ENCODE results near the gene MAP3K5.
A peak's percentile ranks its signal among the peaks of the same experiment; 100 is the strongest.

Gene MAP3K5

DNA sequence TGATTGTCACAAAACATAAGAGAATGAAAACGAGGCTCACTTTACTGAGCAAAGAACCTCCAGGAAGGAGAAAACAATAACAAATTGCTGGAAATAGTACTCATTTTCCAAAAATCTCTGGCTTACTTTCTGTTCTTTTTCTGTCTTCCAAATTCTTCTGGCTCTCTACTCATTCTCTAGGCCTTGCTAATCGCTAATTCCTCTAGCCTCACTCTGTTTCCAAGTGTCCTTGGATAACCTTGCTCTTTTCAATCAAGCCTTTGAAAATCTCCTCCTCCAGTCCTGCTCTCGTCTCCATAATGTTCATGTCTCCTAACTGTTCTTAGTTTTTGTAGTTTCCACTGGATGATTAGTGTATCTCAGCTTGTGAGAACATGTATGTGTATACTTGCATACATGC lies 145.9 kb downstream of the MAP3K5 start:
- DNase-seq (ENCODE audit: low spot score) = no peak

DNA sequence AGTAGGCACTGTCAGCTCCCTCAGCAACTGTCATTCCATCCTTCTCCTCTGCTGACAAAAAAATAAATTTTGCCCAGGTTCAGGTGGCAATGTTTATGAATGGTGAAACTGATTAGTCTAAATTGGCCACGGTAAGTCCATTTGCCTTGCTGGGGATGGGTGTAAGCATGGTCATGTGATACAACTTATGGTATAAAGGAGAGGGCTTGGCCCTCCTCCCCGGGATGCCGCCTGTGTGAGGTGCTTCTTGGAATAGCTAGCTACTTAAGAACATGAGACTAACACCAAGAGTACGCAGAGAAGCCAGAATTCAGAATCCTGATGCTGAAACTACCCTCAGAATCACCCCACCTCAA lies 147.7 kb downstream of the MAP3K5 start:
- DNase-seq (ENCODE audit: low spot score) = no peak

DNA sequence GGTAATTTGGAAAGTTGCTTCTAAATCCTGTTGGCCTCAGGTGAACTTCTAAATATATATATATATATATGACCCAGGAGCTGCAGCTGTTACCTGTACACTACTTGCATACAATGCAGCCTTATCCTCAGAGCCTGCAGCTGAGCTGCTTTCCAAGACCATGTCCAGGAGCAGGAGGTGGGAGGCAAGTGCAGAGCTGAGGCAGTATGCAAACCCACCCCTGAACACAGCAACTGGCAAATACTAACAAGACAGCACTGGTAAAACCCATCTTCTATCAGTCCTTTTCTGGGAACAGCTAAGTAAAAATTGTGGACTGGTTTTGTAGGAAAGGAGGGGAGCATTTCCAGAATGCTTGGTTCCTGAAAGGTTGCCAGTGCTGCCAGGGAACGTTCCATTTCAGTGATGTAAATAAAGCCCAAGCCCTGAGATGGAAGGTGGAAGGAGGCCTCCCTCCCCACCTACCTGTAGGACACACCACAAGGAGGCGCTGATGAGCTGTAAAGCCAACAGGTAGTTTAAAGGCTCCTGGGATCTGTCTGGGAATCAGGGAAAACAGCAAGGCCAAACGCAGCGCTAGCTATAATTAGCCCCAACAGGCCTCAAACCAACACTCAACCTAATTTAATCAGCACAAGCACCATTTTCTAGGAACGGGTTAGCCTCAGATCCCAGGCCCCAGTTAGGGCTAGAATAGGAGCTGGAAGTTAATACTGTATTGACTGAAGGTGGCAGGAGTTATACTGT lies 148.3 kb downstream of the MAP3K5 start:
- peak; percentile 81 for DNase-seq (ENCODE audit: low spot score)

DNA sequence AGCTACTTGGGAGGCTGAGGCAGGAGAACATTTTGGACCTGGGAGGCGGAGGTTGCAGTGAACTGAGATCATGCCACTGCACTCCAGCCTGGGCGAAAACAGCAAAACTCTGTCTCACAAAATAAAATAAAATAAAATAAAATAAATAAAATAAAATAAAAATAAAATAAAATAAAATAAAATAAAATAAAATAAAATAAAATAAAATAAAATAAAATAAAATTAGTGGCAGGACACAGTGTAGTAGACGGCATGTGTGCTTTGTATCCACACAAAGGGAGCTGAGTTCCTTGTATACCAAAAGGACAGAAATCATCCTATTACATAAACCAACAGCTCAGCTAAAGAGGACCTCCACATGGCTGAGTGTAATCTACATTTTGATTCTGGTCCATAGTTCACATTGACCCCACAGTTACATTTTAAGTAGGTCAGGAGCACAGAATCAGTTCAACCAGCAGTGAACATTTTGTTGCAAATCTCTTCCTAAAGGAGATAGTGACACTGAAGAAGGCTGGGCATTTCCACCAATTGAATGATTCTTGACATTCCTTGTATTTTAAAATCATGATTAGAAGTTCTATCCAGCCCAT lies 150.3 kb downstream of the MAP3K5 start:
- DNase-seq (ENCODE audit: low spot score) = no peak

DNA sequence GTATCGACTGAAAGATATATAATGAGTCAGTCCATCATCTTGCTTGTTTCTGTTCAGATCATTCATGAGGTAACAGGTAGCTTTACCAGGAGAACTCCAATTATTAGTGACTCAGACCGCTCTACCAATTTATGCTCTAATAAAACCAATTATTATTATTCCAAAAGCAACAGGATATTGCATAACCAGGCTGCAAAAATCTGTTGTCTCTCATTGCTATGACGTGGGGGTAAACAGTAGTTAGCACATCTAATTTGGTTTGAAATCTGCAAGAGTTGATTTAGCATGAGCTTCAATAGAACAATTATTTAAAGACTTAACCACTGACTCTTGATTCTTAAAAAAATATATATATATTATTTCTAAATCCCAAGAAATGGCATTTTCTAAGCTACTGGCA lies 151.1 kb downstream of the MAP3K5 start:
- no peak for DNase-seq (ENCODE audit: low spot score)

DNA sequence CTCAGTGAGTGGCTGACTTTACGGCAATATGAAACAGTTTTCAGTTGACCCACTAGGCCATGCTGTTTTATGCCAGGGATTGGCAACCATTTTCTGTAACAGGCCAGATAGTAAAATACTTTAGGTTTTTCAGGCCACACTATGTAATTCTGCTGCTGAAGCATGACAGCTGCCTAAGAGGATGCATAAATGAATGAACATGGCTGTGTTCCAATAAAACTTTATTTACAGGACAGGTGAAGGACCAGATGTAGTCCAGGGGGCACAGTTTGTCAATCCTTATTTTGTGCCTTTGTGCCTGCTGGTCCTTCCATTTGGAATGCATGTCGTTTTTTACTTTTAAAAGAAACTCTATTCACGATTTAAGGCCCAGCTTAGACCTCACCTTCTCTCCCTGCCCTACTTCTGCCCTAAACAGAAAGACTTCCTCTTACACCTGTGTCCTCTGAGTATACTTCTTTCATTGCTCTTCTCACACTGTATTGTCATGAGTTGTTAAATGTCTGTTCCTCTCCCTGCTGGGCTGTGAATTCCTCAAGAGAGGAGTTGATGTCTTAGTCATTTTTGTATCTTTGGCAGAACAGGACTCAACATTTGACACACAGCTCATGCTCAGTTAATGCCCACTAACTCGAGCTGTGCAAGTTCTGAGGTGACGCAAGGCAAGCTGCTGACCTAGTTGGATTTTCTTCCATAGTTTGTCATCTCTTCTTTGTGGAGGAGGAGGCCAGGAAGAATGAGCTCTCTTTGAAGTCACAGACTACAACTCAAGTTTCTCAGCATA lies 152.0 kb downstream of the MAP3K5 start:
- no peak for DNase-seq (ENCODE audit: low spot score)

DNA sequence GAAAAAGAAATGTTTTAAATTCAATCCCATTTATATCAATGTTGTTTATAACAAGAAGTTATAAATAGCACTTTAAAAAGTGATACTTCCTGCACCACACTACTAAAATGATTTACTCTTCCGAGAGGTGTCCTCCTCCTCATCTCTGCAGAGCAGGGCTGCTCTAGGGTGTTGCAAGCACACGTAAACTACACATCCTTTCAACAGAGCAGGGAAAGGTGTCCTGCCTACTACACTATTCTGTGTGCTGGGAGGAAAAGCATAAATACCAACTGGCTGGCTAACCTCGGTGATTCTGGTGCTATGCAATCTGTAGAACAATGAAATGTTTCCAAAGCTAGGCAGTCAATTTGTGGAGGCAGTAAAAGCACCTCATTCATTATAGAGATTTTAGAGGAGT lies 152.6 kb downstream of the MAP3K5 start:
- no peak for DNase-seq (ENCODE audit: low spot score)

DNA sequence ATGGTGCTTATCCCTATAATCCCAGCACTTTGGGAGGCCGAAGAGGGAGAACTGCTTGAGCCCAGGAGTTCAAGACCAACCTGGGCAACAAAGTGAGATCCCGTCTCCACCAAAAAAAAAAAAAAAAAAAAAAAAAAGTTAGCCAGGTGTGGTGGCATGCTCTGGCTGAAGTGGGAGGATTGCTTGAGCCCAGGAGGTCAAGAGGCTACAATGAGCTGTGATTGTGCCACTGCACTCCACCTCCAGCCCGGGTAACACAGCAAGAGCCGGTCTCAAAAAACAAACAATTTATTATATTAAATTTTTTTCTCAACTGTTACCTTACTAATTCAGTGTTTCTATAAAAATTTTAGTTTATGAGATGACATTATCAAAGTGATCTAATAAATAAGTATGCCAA lies 156.7 kb downstream of the MAP3K5 start:
- no peak for DNase-seq (ENCODE audit: low spot score)

DNA sequence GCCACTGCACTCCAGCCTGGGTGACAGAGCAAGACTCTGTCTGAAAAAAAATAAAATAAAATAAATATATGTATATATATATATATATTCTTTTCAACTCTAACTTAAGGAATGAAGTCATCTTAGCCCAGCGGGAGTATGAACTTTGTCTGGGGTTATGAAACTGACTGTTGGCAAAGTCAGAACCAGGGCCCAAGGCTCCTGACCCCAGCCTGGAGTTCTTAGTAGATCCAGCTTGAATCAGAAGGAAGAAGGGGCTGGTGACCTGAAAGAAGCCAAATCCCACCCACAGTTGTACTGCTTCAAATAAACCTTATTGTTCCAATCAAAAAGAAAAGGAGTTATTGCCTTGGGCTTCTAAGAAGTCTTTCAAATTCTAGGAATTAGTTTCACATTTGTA lies 158.9 kb downstream of the MAP3K5 start:
- DNase-seq (ENCODE audit: low spot score) = no peak

DNA sequence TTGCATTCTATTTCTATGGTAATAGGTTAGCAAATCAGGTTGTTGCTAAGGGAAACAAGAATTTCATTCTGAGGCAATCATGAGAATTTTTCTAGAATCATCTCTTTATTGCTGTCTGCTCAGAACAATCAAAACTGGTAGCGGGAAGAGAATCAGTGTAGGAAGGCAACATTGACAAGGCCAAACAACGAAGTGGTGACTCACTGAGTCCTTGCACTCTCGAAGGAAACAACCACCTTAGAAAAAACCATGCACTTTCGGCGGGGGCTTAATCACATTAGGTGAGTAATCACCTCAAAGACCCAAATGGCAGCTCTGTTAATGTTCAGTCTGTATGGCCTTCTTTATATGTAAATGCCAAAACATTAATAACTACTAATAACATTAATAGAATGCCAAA lies 163.3 kb downstream of the MAP3K5 start:
- DNase-seq (ENCODE audit: low spot score) = no peak

DNA sequence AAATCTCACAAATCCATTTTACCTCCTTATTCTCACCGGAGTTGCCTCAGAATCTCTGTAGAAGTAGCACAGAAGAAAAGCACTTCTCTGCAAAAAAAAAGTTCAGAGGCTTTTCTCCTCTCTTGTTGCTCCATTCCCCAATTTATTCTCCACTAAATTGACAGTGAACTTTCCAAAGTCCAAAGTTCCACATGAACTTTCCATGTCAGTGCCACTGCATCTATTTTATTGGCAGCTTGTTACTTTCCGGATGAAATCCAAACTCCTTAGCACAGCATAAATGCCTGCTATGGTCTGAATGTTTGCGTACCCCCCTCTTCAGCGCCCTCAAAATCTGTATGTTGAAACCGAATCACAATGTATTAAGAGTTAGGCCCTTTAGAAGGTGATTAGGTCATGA lies 165.1 kb downstream of the MAP3K5 start:
- no peak for DNase-seq (ENCODE audit: low spot score)

DNA sequence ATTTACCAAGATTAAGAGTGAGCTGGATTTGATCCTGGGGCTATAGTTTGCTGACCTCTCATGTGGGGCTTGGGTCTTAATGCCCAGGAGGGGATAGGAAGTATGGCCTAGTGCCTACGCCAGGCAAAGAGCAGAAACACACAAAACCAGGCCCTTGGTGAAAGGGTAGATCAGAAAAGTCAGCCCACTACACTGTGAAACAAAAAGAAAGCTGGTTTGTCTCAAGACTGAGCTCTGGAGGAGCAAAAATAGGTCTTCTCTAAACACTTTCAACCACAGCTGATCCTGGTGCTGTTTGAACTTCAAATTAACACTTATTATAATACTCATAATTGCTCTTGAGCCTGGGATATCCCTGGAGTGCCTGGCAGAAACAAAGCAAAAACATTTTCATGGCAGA lies 167.0 kb downstream of the MAP3K5 start:
- no peak for DNase-seq (ENCODE audit: low spot score)

DNA sequence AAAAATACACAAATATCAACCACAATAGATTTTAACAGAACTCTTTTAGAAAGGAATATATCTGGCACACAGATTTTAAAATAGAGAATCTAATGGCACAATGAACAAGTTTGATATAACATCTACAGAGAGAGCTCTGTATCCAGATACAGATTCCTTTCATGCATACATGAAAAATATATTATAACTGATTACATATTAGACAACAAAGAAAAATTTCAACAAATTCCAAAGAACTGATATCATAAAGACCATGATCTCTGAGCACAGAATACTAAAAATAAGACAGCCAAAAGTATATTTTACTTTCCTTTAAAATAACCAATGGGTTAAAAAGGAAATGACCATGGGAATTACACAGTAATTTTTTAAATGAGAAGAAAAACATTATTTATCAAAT lies 167.9 kb downstream of the MAP3K5 start:
- DNase-seq (ENCODE audit: low spot score) = no peak

DNA sequence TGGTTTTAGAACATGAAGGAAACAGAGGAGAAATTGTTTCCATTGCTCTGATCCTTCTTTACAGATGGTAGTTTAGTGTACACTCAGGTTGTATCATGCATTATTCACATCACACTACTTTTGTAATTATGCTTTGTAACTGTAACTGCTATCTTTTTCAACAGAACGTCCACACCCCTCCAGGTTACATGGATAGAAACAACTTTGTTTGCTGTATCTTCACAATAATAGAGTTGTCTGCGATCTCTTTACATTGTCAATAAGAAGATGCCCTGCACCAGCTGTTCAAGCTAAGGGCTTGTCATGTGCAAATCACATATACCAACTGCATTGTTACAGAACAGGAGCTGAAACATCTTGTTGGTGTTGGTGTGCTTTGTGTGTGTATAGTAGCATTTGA lies 174.2 kb downstream of the MAP3K5 start:
- DNase-seq (ENCODE audit: low spot score) = no peak

DNA sequence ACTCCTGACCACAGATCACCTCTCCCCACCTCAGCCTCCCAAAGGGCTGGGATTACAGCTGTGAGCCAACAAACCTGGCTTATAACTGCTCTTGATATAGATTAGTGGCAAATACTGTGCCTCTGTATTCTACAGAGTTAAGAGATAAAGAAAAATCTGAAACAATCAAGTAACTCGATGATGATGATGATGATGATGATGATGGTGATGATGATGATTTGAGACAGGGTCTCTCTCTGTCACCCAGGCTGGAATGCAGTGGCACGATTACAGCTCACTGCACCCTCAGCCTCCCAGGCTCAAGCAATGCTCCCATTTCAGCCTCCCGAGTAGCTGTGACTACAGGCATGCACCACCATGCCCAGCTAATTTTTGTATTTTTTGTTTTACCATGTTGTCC lies 175.8 kb downstream of the MAP3K5 start:
- DNase-seq (ENCODE audit: low spot score) = no peak

DNA sequence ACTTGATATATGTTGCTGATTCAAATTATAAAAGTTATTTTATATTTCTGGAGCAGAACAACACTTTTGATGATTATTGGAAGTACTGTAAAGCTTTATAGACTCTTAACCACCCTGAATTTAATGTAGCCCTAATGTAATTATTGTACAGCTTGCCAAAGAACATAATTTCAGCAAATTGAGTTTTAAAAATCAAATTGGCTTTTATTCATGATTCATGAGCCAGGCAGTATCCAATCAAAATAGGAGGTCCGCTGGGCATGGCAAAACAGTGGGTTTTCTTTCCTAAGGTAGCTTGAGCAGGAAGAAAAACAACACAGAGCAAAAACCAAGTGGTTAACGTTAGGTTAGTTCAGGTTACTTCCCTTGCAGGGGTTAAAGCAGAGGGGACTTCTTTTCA lies 177.3 kb downstream of the MAP3K5 start:
- no peak for DNase-seq (ENCODE audit: low spot score)

DNA sequence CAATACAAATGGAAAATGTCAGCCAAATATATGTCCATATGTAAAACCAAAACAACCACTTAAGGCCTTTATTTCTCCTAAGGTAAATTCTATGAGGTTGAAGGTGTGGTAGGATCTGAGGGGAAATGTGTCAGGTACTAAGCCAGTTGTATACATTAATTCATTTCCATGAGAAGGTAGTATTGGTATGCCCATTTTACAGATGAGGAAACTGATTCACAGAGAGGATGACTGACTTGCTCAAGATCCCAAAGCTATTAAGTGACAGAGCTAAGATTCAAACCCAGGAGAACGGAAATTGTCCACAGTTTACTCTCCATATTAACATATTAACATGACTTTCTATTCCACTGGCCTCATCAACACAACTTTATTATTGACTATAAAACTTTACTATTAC lies 177.9 kb downstream of the MAP3K5 start:
- DNase-seq (ENCODE audit: low spot score) = no peak

DNA sequence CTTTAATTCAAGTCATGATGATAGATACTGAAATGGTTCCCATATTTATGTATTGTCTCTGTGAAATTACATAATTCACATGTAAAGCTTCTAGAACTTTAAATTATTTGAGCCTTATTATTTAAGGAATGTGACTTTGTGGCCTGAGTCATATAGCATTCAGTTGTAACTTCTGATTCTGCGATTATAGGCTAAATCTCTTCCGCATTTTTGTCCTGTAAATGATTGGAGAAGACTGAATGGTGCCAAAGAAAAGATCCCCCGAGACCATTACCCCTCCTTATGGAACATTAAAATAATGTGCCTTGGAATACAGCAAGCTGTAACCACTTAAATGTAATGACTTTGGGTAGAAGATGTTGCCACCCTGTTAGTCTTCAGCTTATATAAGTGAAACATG lies 178.8 kb downstream of the MAP3K5 start:
- no peak for DNase-seq (ENCODE audit: low spot score)

DNA sequence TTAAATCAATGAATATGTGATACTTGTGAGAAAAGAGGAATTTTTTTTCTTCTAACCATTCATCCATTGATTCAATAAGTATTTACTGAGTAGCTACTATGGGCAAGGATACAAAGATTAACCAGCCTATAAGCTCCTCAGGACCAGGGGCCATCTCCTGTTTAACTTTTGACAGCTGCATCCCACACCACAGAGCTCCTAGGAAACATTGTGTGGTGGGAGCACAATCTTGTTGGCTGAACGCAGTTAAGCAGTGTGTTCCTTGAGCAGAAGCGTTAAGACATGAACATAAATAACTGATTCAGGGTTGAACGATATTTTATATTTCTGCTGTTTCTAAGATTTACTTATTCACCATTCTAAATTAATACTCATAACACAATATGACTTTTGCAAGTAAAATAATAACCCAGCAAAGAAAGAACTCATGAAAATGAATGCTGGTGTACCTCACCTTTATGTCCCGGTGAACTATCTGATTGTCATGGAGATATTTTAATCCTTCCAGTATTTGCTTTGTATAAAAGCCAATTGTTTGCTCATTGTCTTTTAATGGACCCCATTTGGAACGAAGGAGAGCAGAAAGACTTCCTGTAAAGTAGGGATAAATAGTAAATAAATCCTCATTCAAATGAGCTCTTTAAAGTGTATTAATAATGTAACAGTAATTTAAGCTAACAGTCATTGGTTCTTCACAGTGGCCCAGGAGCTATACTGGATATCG lies 179.4 kb downstream of the MAP3K5 start:
- DNase-seq (ENCODE audit: low spot score) = no peak

DNA sequence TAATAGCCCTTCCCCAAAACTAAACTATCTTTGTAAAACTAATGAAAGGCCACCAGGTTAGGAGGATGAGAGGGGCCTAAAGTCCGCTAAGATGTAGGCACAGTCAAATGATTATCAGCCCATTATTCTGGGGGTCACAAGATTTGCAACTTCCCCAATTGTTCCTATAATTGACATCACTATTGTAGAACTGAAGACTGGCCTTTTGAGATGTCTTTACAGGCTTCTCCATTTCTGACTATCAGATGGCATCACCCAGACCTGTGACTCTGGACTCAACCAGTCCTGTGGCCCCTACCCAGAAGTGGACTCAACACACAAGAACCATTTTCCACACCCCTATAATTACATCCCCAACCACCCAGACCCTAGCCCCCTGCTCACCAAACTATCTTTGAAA lies 180.5 kb downstream of the MAP3K5 start:
- no peak for DNase-seq (ENCODE audit: low spot score)

DNA sequence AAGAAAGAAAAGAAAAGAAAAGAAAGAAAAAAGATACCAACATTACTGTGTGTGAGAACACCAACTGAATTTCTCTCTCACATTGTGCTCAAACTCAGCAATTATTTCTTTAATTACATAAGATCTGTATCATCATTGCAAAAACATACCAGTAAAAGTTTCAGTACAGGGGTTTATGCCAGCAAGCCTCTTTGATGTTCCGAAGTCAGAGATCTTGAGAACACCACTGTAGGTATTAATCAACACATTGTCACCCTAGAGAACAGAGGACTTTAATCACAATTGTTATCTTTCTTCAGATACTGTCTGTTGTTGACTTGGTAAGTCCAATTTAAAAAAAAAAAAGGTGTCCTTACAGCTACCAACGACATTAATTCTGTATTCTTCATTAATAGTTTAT lies 181.1 kb downstream of the MAP3K5 start:
- no peak for DNase-seq (ENCODE audit: low spot score)

DNA sequence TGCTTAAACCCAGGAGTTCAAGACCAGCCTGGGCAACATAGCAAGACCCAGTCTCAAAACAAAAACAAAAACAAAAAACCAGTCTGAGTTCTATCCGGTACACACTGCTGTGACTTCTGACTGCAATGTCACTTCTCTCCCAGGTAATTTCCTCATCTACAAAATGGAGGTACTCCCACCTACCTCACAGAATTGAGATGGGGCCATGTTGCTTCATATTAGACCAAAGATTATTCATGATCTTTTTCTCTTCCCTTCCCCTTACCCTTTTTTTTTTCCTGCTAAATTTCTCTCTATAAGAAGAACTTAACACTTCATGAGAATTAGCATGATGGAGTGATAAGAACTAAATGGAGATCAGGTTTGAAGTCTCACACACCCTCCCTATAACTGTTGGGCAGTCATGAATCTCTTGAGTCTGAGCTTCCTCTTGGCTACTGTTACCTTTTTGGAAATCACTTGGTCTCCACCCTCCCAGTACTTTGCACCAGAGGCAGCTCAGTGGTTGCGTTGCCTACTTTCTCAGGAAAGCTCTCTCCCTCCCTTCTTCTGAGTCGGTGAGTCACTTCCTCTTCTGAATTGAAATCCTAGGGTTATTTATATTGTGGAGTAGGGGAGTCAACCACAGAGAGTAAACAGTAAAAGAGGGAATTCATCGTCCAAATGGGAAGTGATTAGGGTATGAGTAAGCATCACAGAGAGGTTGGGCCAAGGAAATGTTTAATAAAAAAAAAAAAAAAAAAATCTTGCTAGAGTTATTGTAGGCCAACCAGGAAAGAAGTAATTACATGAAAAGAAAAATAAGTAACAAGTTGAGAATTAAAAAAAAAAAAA lies 182.2 kb downstream of the MAP3K5 start:
- peak; percentile 85 for DNase-seq (ENCODE audit: low spot score)
